GM21825 (cell line): ENCODE data around the gene FXYD1.
"Not testable (repeated sequence)": the region's sequence is repeated elsewhere in the genome, so short reads cannot be mapped to it uniquely, and the experiment has no call there.

Experiments used
- ATAC-seq: cut with Tn5 transposase; IDR thresholded peaks from one replicate; pipeline ENCODE4 v1.9.1; 2021; ENCODE audit warnings: mild to moderate bottlenecking, moderate library complexity; ENCODE audit not compliant: unreplicated experiment

Gene FXYD1

GRCh38 chr19:35124098-35125060 lies 14.2 kb upstream of the FXYD1 start:
- peak; percentile 65 for ATAC-seq

- ATAC-seq, result no peak
Measured at GRCh38 chr19:35125270-35125717, 13.3 kb upstream of the FXYD1 start.

- no peak for ATAC-seq
Measured at GRCh38 chr19:35125749-35126623, 12.6 kb upstream of the FXYD1 start.

GRCh38 chr19:35126624-35126959 lies 12.0 kb upstream of the FXYD1 start:
- ATAC-seq, result no peak

GRCh38 chr19:35127871-35128270 lies 10.8 kb upstream of the FXYD1 start:
- no peak for ATAC-seq

GRCh38 chr19:35128398-35129057 lies 10.1 kb upstream of the FXYD1 start:
- no peak for ATAC-seq

GRCh38 chr19:35129724-35130274 lies 8.8 kb upstream of the FXYD1 start:
- not testable (repeated sequence) for ATAC-seq

- no peak for ATAC-seq
Measured at GRCh38 chr19:35130761-35131720, 7.6 kb upstream of the FXYD1 start.

- no peak for ATAC-seq
Measured at GRCh38 chr19:35132254-35132653, 6.4 kb upstream of the FXYD1 start.

GRCh38 chr19:35133826-35134225 lies 4.8 kb upstream of the FXYD1 start:
- no peak for ATAC-seq

- ATAC-seq, result no peak
Measured at GRCh38 chr19:35134601-35135242, 3.9 kb upstream of the FXYD1 start, which contains the start of gene LGI4. LGI4 (minus strand) TSS chr19:35135059; CDS start chr19:35134680, 379 bp downstream.

GRCh38 chr19:35135389-35135909 lies 3.2 kb upstream of the FXYD1 start:
- ATAC-seq, result no peak

- ATAC-seq, result no peak
Measured at GRCh38 chr19:35136231-35136630, 2.4 kb upstream of the FXYD1 start.

GRCh38 chr19:35136977-35137702 lies 1.5 kb upstream of the FXYD1 start:
- no peak for ATAC-seq

- no peak for ATAC-seq
Measured at GRCh38 chr19:35140207-35140961, 1.8 kb downstream of the FXYD1 start.

GRCh38 chr19:35140962-35141836 lies 2.6 kb downstream of the FXYD1 start:
- ATAC-seq, result peak; percentile 58
